HG03558 (cell line): ENCODE data around the gene HLA-DRB1.
A peak's percentile ranks its signal among the peaks of the same experiment; 100 is the strongest.
"Not testable (repeated sequence)": the region's sequence is repeated elsewhere in the genome, so short reads cannot be mapped to it uniquely, and the experiment has no call there.

Source experiments
- ATAC-seq: cut with Tn5 transposase; IDR thresholded peaks from one replicate; pipeline ENCODE4 v1.9.1; 2021; ENCODE audit warnings: moderate number of reproducible peaks; ENCODE audit not compliant: unreplicated experiment; ENCODE audit errors: extremely low read depth

HLA-DRB1 gene

GRCh38 chr6:32589596-32590449, at the start of gene HLA-DRB1:
HLA-DRB1 (minus strand) TSS chr6:32589848; CDS start chr6:32589742, 106 bp downstream.
- ATAC-seq, result peak; percentile 80

- no peak for ATAC-seq
These were observed 49.0 kb upstream of the HLA-DRB1 start for GRCh38 chr6:32638532-32639219.

- ATAC-seq, result no peak
These were observed 48.2 kb upstream of the HLA-DRB1 start for GRCh38 chr6:32637883-32638282.

DNA sequence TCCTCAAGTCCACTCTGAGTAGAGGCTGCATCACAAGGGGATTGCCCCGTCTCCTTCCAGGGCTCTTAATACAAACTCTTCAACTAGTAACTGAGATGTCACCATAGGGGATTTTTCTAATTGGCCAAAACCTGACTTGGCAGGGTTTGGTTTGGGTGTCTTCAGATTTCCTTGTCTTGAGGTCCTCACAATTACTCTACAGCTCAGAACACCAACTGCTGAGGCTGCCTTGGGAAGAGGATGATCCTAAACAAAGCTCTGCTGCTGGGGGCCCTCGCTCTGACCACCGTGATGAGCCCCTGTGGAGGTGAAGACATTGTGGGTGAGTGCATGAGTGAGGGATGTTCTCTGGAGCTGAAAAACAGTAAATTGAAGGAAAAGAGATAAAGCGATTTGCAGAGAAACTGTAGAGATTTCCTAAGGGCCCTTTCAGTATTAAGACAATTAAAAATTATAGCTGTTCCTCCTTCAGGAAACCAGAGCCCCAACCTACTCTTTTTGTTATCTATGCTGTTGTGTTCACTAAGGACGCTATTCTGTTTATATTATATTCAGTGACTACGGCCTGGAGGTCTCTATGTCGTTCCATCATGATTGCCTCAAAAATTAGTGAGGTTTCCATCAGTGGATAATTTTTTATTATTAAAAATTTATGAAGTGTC, 47.7 kb upstream of the HLA-DRB1 start, which contains the start of gene HLA-DQA1:
Gene HLA-DQA1 (plus strand): TSS at position 188 of the 662 bp plus-strand sequence. CDS start 53 bp downstream, at position 241.
- ATAC-seq, result peak; percentile 67

DNA sequence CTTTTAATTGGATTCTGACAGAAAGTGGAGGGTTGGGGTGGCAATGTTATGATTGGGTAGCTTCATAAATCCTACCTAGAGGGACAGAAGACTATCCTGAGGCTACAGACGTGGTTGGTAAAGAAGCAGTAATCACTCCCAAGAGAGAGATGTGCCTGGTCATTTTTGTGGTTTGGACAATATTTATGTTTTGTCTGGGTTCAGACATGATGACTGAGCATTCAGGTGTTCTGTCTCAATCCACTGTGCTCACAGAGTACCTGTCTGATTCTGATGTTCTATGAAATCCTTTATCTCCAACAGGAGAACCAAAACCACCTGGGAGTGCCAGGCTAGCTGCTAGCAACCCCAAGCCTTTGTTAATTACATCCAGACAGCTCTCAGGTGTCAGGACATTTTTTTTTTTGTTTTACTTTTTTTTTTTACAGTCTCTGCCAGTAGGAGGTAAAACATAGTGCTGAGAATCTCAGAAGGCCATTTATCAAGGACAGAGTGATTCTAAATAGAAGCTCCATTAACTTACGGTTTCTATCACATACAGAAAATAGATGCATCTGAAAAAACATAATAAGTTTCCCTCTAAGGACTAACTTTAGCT, 46.0 kb upstream of the HLA-DRB1 start:
- ATAC-seq, result no peak

- not testable (repeated sequence) for ATAC-seq
These were observed 40.1 kb upstream of the HLA-DRB1 start for GRCh38 chr6:32629793-32630192.

GRCh38 chr6:32627831-32628230, 38.2 kb upstream of the HLA-DRB1 start:
- no peak for ATAC-seq

- no peak for ATAC-seq
These were observed 37.6 kb upstream of the HLA-DRB1 start for GRCh38 chr6:32627249-32627648.

- no peak for ATAC-seq
These were observed 35.5 kb upstream of the HLA-DRB1 start for GRCh38 chr6:32625137-32625536.

DNA sequence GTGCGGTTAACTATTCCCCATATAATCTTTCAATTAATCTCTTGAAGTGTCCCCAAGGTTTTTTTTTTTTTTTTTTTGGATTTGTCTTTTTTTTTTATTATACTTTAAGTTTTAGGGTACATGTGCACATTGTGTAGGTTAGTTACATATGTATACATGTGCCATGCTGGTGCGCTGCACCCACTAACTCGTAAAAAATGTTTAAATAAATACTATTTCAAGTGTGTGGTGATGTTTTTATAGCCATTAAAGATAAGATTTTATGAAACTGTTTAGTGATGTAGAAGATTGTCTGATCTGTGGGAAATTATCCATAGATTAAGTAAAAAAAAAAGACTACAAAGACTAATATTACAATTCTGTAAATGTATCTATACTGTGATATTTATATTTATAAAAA, 34.9 kb upstream of the HLA-DRB1 start:
- ATAC-seq, result no peak

- ATAC-seq, result no peak
These were observed 34.0 kb upstream of the HLA-DRB1 start for GRCh38 chr6:32623693-32624092.

DNA sequence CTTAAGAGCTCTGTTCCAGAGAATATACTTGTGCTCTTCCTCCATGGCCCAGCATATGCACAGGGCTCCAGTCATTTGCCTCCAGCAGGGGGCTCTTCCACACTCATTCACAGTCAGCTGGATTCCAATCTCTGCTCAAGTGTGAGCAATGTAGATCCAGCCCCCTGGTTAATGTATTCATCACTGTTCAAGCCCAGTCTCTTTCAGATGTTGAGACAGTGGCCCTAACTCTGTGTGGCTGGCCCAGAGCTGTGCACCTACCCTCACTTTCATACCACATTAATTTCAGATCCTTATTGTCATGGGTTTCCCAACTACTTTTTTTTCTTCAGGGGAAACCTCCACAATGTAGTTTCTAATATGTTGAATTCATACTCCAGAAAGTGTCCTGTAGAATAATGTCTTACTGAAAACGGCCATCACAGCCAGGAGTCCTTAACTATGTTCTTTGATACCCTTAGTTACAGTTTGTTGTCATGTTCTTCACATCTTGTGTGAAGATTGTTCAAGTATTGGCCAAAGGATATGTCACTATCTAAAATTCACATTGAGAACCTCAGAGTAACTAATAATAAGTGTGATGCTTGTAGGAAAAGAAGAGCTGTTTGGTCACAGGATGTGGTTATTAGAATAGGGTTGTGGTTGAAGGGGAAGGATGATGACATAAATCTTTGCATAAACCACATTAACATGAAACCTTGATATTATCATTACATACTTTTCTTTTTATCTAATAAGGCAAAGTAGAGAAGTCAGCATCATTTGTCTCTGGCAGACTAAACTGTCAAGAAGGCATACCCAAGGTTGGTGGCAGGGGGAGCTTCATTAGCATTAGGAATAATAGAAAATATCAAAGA, 33.1 kb upstream of the HLA-DRB1 start:
- ATAC-seq, result peak; percentile 63

DNA sequence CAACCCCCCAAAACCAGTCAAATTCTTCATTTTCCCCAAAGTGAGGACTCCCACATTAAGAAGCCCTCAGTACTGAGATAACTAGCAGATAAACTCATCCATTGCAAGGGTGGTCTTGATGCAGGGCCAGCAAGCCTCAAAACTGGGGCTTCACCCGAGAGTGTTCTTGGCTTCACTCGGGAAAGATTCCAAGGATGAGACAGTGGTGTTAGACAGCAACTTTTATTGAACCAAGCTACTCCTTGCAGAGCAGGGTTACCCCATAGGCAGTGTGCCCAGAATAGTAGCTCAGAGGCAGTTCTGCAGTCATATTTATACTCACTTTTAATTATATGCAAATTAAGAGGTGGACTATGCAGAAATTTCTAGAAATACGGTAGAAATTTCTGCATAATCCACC, 31.7 kb upstream of the HLA-DRB1 start:
- no peak for ATAC-seq

- ATAC-seq, result no peak
These were observed 28.1 kb upstream of the HLA-DRB1 start for GRCh38 chr6:32617751-32618150.

DNA sequence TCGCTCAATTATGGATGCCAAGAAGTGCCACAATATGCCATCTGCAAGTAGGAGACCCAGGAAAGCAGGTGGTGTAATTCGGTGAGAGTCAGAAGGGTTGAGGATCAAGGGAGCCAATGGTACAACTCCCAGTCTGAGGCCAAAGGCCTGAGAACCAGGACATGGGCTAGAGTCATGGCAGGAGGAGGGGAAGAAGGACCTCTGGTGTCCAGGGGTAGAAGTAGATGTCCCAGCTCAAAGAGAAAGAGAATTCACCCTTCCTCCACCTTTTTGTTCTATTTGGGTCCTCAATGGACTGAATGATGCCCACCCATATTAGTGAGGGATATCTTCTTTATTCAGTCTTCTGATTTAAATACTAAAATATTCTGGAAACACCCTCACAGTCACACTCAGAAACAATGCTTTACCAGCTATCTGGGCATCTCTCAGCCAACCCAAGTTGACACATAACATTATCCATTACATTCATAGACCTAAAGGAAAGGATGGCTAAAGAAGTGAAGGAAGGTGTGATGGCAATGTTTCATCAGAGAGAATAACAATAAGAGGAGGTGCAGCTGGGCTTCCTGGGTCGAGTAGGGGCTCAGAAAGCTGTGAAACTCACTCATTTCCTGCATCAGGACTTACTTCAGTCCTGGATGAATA, 26.4 kb upstream of the HLA-DRB1 start:
- no peak for ATAC-seq

DNA sequence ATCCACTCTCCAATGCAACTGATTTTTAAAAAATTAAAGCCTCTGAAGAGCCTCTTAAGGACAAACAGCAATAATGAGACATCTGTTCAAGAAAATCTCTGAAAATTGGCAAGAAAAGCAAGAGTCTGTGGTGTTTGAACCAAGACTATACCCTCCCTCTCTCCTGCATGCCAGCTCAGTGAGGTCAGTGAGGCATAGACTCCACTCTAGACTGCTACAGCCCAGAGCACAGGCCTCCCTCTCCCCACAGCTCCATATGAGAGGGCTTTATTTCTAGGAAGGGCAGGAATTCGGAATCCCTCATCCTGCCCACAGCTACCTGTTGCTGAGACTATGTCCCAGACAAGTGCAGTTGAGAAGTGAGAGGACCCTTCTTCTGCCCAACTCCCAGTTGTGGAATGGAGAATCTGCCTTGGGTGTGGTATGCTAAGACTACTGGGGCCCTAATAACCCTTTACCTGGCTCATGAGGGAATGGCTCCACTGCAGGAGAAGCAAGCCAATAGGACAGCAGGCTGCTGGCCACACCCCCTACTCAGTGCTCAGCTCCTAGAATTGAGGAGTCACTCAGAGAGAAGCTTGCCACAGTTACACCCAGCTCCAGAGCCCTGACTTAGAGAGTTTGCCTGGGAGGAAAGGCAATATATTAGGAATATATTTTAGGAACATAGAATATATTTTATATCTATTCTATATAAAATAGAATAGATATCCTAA, 24.9 kb upstream of the HLA-DRB1 start:
- no peak for ATAC-seq

GRCh38 chr6:32613475-32613874, 23.8 kb upstream of the HLA-DRB1 start:
- ATAC-seq, result no peak

DNA sequence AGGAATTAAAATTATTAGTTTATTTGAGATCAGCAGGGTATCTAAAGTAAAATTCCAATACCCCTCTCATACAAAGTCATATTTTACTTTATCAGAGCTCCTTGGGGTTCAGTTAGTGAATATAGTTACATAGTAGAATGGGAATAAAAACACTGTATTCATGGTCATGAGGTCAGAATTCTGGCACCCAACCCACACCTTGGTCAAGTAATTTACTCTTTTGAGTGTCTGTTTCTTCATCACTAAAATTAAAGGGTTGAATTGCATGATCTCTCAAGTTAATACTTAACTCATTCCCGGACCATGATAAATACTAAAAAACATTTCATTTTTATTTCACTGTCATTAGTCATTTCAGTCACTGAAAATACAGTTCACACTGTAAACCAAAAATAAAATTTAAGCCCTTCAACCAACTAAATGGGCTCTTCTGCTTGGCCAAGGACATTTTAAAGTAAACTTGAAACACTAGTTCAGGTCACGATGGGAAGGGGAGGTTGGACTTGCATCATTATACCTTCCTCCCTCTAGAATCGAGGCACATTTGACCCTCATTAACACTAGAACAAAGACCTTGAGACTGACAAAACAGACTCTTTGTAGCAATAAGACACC, 21.1 kb upstream of the HLA-DRB1 start:
- ATAC-seq, result no peak
